NCI-H187 (cell line): ENCODE data around the gene NFATC2.
A peak's percentile ranks its signal among the peaks of the same experiment; 100 is the strongest.
"Not testable (repeated sequence)": the region's sequence is repeated elsewhere in the genome, so short reads cannot be mapped to it uniquely, and the experiment has no call there.

ENCODE experiments used
- DNase-seq, 2 experiments: peaks; one replicate each; lab custom pipeline; 2025; lab: John Stamatoyannopoulos, UW

The NFATC2 gene

GRCh38 chr20:51470499-51470820 is 72.1 kb downstream of the NFATC2 start:
- no peak for DNase-seq

DNA sequence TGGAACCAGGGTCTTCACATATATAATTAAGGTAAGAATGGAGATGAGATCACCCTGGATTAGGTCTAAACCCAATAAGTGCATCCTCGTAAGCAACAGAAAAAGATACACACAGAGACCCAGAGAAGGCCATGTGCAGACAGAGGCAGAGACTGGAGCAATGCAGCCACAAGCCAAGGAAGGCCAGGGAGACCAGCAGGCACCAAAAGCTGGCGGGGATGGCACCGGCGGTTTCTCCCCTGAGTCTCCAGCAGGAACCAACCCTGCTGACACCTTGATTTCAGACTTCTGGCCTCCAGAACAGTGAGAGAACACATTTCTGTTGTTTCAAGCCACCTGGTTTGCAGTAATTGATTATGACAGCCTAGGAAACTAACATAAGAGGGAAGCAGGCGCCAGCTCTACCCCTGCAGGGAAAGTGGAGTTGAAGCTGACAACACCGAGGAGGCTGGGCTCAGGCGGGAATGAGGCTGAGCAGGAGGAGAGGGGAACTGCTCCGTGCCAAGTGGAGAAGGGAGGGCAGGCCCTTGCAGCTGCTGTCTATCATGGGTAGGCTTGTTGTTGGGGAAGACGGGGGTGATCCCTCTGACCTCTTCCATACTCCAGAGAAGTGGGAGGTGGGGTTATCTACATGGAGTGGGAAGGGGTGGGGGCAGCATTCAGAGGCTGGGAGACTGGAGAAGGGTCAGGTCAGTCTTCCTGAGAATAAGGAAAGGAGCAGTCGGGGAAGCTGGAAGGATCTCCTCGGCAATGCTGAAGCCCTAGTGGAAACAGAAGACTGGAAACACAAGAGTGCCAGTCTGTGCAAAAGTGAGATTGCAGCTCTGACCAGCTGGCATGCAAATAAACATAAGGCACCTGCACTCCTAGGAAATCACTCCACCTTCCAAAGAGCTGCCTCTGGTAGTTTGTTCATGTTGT is 72.7 kb downstream of the NFATC2 start:
- peak; percentile 36 to 72 for DNase-seq

- DNase-seq = no peak
Measured at GRCh38 chr20:51469046-51469445, 73.5 kb downstream of the NFATC2 start.

- no peak for DNase-seq
Measured at GRCh38 chr20:51468636-51469035, 73.9 kb downstream of the NFATC2 start.

DNA sequence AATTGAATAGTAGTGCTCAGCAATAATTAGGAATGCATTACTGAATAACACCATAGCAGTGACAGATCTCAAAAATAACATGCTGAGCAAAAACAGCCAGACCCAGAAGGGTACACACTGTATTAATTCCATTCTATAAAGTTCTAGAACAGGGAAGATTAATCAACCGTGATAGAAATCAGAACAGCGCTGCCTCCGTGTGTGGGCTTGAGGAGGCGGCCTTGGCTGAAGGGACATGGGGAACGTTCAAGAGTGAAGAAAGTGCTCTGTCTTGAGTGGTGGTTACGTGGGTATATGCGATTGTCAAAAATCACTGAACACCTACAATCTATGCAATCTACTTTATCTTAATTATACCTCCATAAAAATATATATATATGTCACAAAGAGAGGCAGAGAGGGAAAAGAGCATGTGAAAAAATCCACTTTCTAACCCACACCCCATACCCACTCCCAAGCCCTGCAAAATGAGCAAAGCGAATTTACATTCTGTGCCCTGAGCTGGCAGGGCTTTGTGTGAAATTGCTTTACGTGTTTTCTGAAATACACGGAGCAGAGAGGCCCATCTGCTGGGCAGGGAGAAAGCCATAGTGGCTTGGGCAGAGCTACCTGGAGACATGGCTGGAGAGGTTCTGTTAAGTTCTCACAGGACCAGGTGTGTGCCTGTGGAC is 74.4 kb downstream of the NFATC2 start:
- no peak for DNase-seq

GRCh38 chr20:51463998-51464397 is 78.5 kb downstream of the NFATC2 start:
- no peak for DNase-seq

DNA sequence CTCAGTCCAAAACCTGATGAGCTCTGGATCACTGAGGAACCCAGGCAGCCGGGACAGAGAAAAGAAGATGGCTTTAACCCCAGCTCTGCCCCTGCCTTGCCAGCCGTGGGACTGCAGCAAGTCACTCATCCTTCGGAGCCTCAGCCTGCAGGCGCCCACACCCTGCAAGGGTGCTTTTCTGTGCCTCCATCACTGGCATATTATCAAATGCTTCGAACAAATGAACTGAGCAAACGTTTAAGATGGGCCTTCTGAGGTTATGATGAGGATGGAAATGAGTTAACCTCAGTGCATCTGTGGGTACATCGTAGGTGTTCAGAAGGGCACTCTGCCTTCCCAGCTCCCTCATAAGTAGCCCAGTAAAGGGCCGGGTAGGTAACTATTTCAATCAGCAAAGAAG is 79.0 kb downstream of the NFATC2 start:
- DNase-seq = no peak

- no peak for DNase-seq
Measured at GRCh38 chr20:51462566-51463276, 79.8 kb downstream of the NFATC2 start.

- DNase-seq = not testable (repeated sequence)
Measured at GRCh38 chr20:51461846-51462245, 80.7 kb downstream of the NFATC2 start.

DNA sequence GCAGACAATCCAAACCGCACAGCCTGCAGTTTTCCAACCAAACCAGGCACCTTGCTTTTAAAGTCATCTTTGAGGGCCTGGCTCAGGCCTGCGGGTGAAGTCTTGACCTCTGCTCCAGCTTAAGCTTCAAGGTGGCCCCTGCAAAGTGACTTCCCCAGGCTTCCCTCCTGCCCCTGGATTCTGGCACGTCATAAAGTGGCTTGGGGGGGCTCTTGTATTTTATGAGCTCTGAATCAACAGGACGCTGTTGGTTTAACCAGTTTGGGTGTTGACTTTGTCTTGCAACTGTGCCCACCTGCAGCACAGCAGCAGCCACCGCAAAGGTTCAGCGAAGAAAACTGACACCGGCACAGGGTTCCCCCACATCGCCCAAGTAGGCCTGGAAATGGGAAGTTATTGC is 81.2 kb downstream of the NFATC2 start:
- DNase-seq = no peak

- no peak for DNase-seq
Measured at GRCh38 chr20:51460569-51461265, 81.8 kb downstream of the NFATC2 start.

- DNase-seq = no peak
Measured at GRCh38 chr20:51460163-51460562, 82.4 kb downstream of the NFATC2 start.

DNA sequence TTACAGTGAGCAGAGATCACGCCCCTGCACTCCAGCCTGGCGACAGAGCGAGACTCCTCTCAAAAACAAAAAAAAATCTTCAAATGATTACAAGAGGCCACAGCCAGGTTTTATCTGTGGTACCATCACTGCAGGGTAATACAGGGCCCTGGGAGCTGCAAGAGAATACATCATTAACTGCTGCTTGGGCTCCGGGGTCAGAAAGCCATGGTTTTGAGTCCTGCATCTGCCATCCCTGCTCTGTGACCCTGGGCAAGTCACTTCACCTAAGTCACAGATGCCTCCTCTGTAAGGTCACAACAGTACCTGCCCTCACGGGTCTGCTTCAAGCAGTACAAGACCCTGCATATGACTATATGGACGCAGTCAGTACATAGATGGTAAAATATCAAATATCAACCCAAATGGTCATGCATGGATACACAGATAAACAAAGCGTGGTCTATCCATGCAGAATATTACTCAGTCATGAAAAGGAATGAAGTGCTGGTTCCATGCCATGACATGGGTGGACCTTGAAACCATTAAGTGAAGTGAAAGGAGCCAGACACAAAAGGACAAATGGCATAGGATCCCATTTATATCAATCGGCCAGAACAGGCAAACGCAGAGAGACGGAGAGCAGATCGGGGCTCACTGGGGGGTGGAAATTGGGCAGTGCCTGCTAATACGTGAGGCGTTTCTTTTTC is 83.6 kb downstream of the NFATC2 start:
- no peak for DNase-seq

DNA sequence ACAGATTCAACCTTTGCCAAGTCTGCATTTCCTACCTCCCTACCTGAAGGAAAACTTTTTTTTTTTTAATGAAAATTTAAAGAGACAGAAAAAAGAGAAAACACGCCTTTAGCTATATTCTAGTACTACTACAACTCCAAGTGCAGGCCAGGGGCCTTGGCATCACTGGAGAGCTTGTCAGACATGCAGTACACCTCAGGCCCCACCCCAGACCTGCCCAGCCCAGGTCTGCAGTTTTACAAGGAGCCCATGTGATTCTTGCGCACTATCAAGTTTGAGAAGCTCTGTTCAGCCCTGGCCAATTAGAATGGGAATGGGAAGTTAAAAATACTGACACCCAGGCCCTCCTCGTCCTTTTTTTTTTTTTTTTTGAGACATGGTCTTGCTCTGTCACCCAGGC is 85.0 kb downstream of the NFATC2 start:
- DNase-seq = no peak

DNA sequence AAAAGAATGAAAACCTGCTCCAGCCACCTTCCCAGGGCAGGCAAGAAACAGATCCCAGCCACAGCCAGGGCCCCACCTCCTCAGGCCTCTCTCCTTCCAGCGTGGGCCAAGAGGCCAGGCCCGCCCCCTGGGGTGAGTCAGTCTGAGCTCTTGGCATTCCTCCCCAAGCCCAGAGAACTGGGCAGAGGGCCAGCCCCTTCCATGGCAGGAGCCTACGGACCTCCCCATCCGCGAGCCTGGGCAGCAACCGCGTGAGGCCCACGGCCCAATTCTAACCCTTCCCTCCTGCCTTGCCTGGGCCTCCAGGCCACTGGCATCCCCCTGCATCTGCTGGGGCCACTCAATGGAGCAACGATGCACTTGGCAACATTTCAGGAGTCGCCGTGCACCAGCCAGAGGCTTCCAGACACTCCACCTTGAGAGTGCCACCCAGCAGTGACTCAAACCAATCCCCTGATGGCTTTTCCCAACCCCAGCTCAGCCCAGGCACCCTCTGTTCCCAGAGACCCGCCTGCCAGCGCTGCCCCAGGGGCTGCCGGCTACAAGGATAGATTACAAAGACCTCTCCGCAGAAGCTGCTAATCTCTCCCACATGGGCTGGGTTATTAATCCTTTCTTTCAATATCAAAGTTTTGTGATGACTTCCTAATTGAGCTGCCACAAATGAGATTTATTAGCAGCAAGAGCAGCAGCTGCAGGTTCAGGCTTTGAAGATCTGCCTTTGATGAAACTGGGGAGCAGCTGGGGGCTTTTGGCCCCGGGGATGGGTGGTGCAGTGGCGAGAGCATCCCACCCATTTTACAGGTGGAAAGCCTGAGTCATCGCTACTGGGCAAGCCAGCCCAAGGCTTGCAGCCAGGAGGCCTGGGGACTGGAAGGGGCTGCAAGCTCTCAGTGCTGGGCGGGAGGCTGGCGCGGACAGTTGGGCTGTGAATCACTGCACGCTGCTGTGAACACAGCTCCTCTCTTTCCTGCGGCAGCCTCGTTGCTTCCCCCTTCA is 85.7 kb downstream of the NFATC2 start:
- DNase-seq = no peak

DNA sequence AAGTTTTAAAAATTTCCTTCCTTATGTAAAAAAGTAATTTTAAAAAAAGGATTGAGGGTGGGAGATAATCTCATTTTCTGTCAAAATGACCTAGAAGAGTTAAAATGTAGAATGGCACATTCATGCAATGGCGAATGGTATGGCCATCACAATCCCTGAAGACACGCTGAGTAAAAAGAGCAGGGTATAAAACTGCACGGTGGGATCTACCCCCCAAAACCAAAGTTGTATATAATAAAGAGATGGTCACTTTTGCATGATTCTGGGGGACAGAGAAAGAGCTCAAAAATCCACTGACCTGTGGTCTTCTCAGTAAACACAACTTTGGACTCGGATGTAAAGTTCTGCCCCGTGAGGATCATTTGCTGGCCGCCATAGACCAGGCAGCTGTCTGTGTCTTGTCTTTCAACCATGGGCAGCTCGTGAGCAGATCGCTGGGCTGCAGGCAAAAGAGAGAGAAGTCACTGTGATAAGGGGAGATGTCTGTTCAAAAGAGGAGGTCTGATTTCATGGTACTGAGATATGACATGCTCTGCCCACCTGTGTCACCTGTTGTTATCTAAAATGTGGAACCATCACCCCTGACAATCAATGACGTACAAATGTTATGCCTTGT is 88.2 kb downstream of the NFATC2 start:
- no peak for DNase-seq

- DNase-seq = no peak
Measured at GRCh38 chr20:51452734-51453365, 89.7 kb downstream of the NFATC2 start.

DNA sequence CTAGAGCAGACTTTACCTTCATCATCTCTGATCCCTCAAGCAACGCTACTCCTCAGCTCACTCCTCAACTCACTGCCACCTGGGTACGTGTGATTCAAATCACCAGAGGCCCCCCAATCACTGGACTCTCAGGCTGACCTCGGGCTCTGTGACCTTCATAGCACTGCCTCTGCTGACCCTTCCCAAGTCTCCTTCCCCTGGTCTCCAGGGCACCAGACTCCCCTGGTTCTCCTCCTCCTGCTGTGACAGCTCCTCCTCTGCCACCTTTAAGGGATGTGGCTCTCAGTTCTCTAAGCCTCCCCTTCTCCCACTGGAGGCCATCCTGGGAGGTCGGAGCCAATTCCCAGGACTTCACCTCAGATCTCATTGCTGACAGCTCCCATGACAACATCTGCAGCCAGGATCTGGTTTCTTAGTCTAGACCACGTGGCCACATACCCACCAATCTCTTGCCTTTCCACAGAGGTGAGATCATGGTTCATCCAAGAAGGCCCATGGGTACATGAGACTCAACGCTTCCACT is 90.4 kb downstream of the NFATC2 start:
- no peak for DNase-seq

DNA sequence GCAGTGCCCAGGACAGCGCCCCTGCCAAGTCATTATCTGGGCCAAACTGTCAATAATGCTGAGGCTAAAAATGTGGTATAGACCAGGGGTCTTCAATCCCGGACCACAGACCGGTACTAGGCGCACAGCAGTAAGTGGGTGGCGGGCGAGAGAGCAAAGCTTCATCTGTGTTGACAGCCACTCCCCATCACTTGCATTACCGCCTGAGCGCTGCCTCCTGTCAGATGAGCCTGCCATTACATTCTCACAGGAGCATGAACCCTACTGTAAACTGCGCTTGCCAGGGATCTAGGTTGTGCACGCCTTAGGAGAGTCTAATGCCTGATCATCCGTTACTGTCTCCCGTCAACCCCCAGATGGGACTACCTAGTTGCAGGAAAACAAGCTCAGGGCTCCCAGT is 91.0 kb downstream of the NFATC2 start:
- DNase-seq = no peak
